HFF-Myc (cell line): ENCODE data around the gene TSC22D2.

Source experiments
- DNase-seq: peaks from one replicate; pipeline ENCODE4 v3.0.0-alpha.2; 2011; ENCODE audit warnings: low read depth; ENCODE audit errors: extremely low read depth
- H3K4me3 ChIP-seq: replicated peaks from 2 replicates; pipeline ENCODE4 v1.5.1; 2011; ENCODE audit warnings: low read depth, mild to moderate bottlenecking, control low read depth, low read length
- TF ChIP-seq, protein P1 (sequence below): IDR thresholded peaks from 2 replicates; pipeline ENCODE4 v1.5.1; 2012; ENCODE audit warnings: mild to moderate bottlenecking, low read depth, low read length, control low read depth; ENCODE audit errors: missing control alignments

The TSC22D2 gene

DNA sequence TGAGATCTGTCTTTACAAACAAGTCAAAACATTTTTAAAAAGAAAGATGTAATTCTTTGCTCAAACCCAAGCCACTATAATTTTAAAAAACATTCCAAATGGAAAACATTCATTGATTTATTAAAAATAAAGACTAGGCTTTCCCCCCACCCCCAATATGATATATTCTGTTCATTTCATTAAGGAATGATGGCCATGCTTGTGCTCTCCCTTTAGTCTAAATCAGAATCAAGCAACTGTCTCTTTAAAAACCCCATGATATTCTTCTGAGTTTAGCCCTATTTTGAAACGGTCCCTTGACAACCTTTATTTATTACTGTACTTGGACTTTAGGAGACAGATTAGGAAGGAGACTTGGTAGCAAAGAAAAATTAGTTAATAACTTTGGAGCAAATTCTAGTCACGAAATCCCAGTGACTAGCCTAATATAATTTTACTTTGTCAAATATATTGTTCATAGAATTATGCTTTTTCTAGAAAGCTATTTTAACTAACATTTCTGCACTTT is 38.4 kb downstream of the TSC22D2 start:
- no peak for DNase-seq
- TF ChIP-seq, protein P1, sequence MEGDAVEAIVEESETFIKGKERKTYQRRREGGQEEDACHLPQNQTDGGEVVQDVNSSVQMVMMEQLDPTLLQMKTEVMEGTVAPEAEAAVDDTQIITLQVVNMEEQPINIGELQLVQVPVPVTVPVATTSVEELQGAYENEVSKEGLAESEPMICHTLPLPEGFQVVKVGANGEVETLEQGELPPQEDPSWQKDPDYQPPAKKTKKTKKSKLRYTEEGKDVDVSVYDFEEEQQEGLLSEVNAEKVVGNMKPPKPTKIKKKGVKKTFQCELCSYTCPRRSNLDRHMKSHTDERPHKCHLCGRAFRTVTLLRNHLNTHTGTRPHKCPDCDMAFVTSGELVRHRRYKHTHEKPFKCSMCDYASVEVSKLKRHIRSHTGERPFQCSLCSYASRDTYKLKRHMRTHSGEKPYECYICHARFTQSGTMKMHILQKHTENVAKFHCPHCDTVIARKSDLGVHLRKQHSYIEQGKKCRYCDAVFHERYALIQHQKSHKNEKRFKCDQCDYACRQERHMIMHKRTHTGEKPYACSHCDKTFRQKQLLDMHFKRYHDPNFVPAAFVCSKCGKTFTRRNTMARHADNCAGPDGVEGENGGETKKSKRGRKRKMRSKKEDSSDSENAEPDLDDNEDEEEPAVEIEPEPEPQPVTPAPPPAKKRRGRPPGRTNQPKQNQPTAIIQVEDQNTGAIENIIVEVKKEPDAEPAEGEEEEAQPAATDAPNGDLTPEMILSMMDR = no peak
- H3K4me3 ChIP-seq = no peak overlapping the region

DNA sequence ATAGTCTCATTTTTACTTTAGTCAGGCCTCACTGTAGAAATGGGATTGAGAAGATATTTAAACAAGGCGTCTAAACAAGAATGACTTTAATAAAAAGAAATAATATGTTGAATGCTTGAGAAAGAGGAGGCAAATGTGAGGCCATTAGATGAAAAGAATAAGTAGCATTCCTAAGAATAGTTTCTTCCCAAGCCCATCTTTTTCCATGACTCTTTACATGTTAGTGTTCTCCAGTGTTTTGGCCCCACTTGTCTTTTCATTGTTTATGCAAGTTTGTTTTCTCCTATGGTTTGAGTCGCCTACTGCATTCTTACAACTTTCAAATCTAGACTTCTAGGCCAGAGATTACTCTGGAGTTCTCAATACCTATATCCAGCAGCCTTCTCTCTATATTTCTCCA is 39.0 kb downstream of the TSC22D2 start:
- TF ChIP-seq, protein P1 = no peak
- no peak overlapping the region for H3K4me3 ChIP-seq
- DNase-seq = no peak

- TF ChIP-seq, protein P1 = no peak
- no peak overlapping the region for H3K4me3 ChIP-seq
- DNase-seq = no peak
These were observed 39.8 kb downstream of the TSC22D2 start for GRCh38 chr3:150447631-150448465.

DNA sequence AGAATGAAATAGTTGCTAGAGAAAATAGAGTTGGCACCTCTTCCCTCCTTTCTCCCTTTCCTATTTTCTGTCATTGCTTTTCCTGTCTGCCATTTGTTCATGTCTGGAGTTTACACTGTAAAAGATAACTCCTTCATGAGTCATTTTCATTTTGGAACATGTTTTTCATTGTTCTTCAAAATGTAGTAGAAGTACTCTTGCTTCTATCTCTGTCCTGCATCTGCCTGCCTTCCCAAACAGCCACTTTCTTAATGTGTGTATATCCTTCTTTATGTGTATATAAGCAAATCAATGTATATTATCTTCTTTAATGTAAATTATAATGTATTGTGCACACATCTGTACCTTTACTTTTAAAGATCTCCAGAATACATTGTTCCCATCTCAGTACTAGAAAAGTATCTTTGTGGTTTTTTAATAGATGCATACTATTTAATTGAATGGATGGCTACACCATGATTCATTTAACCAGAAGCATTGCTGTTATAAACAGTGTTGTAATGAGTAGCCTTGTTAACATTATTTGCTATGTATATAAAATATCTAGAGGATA is 41.1 kb downstream of the TSC22D2 start:
- peak; percentile 42 for DNase-seq
- TF ChIP-seq, protein P1 = no peak
- H3K4me3 ChIP-seq = no peak overlapping the region

- no peak for DNase-seq
- H3K4me3 ChIP-seq = no peak overlapping the region
- TF ChIP-seq, protein P1 = no peak
These were observed 42.8 kb downstream of the TSC22D2 start for GRCh38 chr3:150450916-150451315.

DNA sequence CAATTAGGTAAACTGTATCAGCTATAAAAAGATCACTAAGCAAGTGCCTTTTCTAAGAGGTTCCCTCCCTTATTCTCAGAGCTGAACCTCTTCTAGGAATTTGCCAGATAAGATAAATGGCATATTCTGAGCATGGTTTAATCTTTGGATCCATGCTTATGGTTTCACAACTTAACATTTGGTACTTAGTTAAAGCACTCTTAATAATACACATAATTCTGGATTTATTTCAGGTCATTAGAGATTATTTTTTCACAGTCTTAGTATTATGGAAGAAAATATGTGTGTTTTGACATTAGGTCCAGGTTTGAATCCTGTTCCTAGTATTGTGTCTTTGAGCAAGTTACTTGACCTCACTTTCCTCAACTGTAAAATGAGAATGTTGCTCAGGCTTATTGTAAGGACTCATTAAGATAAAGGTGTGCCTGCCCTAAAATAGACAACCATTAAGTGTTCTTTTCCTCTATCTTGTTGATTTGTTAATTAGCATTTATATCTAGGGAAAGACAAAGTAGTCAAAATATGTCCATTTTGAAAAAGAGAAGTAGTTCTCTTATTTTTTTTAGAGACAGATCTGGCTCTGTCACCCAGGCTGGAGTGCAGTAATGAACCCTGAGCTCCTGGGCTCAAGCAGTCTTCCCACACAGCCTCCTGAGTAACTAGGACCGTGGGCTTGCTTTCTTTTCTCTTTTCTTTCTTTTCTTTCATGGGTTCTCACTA is 43.4 kb downstream of the TSC22D2 start:
- no peak overlapping the region for H3K4me3 ChIP-seq
- no peak for DNase-seq
- TF ChIP-seq, protein P1 = no peak
